Caco-2 (cell line): Measurements from ENCODE around the gene MARK4. TPM values are rescaled to one million over a fixed set of nuclear protein-coding genes. Genes with fewer than 3 reads are reported as not detected.

Source experiments
- BruUV-seq: library from RNA; stranded (reverse); fragments of 400-500 nt; replicated peaks from 2 replicates; lab custom pipeline; 2021; lab: Mats Ljungman, UMichigan
- CTCF ChIA-PET: fragments of 300-600 bp; sonication (Branson Sonifier 250); formaldehyde crosslinking; loops from one replicate; lab custom pipeline; 2022; ENCODE audit warnings: antibody characterized with exemption; lab: Charles Lee
- POLR2A ChIA-PET: fragments of 300-600 bp; sonication (Branson Sonifier 250); formaldehyde crosslinking; loops from one replicate; lab custom pipeline; 2022; ENCODE audit warnings: antibody characterized with exemption; lab: Charles Lee
- DNase-seq, 2 experiments: peaks; one replicate each; pipeline versions ENCODE4 v3.0.0 to v3.0.0-alpha.2; 2020 to 2022
- H3K27me3 ChIP-seq: replicated peaks from 2 replicates; pipeline ENCODE4 v1.6.0; 2011; ENCODE audit warnings: low read length; ENCODE audit not compliant: control insufficient read depth, insufficient read depth
- H3K36me3 ChIP-seq: 2 replicates; pipeline ENCODE4 v1.5.1; 2011; ENCODE audit warnings: low read length; ENCODE audit not compliant: control insufficient read depth, insufficient read depth
- H3K4me1 ChIP-seq: fragments of 250-450 bp; sonication (Bioruptor Pico); 2 replicates; pipeline ENCODE4 v1.5.1; 2020; ENCODE audit warnings: mild to moderate bottlenecking
- H3K4me3 ChIP-seq: 2 replicates; pipeline ENCODE4 v1.5.1; 2011; ENCODE audit warnings: low read depth, mild to moderate bottlenecking, control low read depth, low read length
- H3K9me3 ChIP-seq: fragments of 250-450 bp; sonication (Bioruptor Pico); 2 replicates; pipeline ENCODE4 v1.5.1; 2020; ENCODE audit warnings: mild to moderate bottlenecking, moderate library complexity
- H3K27ac Mint-ChIP-seq: one replicate; pipeline ENCODE4 v1.8.0; 2022; ENCODE audit warnings: mixed read lengths; ENCODE audit not compliant: unreplicated experiment
- H3K27me3 Mint-ChIP-seq: one replicate; pipeline ENCODE4 v1.8.0; 2022; ENCODE audit warnings: mixed read lengths; ENCODE audit not compliant: insufficient read depth, unreplicated experiment
- H3K36me3 Mint-ChIP-seq: one replicate; pipeline ENCODE4 v1.8.0; 2022; ENCODE audit warnings: mild to moderate bottlenecking, mixed read lengths; ENCODE audit not compliant: insufficient read depth, unreplicated experiment
- H3K4me1 Mint-ChIP-seq: one replicate; pipeline ENCODE4 v1.8.0; 2022; ENCODE audit warnings: low read depth, mixed read lengths; ENCODE audit not compliant: unreplicated experiment
- H3K4me3 Mint-ChIP-seq: one replicate; pipeline ENCODE4 v1.8.0; 2022; ENCODE audit warnings: mild to moderate bottlenecking, moderate library complexity, mixed read lengths; ENCODE audit not compliant: unreplicated experiment
- H3K9me3 Mint-ChIP-seq: one replicate; pipeline ENCODE4 v1.8.0; 2022; ENCODE audit warnings: mixed read lengths; ENCODE audit not compliant: unreplicated experiment
- CTCF ChIP-seq, 2 experiments: fragments of 200-600 bp in 1 of 2; IDR thresholded peaks; 1 replicate in 1 of 2; 2 replicates in 1 of 2; pipeline versions ENCODE4 v1.5.1 to v1.8.0; 2011 to 2022; ENCODE audit warnings: antibody characterized with exemption in 1 of 2, control low read depth in 1 of 2, inconsistent platforms in 1 of 2, low read depth in 1 of 2, low read length in 1 of 2, mild to moderate bottlenecking in 1 of 2, moderate library complexity in 1 of 2; ENCODE audit not compliant: insufficient read depth in 1 of 2, severe bottlenecking in 1 of 2, unreplicated experiment in 1 of 2
- intact Hi-C: fragments of 100-400 bp; cut with micrococcal nuclease; formaldehyde crosslinking; loops from one replicate; pipeline ENCODE4 v1.10.0; 2022; ENCODE audit not compliant: unreplicated experiment
- total RNA-seq: library from RNA; stranded (reverse); gene quantifications from 2 replicates; pipeline ENCODE4 v1.2.3, GENCODE V29; 2022

MARK4 gene
- total RNA-seq, 1 experiment from 2014 or later, result 30.3 TPM

- no TSS peak for BruUV-seq
- Mint-ChIP-seq H3K36me3 (no peaks in the 10 kb centered on the region), H3K4me3 (no peak overlapping the region), H3K27ac (peak overlapping the region; percentile 25), H3K4me1 (no peaks in the 10 kb centered on the region), H3K27me3 (no peaks in the 10 kb centered on the region), H3K9me3 (no peaks in the 10 kb centered on the region)
- DNase-seq, result no peak
- no peak for TF ChIP-seq CTCF (IDR thresholded peaks at IDR 0.05; ENCODE audit: insufficient read depth in 1 of 2, low read depth in 1 of 2, low read length in 1 of 2, severe bottlenecking in 1 of 2, unreplicated experiment in 1 of 2)
- POLR2A ChIA-PET, result no interaction called here
- H3K27me3 ChIP-seq, result no peaks in the 10 kb centered on the region
- no peak overlapping the region for H3K4me3 ChIP-seq
- no peaks in the 10 kb centered on the region for H3K9me3 ChIP-seq
- intact Hi-C loops, result no loop called here
- CTCF ChIA-PET, result no interaction called here
- H3K36me3 ChIP-seq, result peaks cover 2% of the 10 kb centered on the region
- H3K4me1 ChIP-seq, result no peaks in the 10 kb centered on the region
Measured at GRCh38 chr19:45290381-45290931, 39.4 kb downstream of the MARK4 start.

DNA sequence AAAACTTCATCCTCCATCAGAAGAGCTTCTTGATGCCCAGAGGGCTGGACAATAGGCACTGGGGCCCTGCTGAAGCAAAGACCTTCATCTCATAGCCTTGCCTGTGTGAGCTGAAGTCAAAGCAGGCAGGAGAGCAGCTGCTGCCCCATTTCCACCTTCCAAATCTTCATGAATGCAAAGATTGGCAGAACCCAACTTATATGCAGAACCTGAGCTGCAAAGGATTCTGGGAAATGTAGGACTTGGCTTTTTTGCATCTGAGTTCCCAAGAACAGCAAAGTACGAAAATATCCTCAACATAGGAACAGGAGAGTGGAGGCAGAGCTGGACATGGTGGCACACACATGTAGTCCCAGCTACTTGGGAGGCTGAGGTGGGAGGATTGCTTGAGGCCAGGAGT, 40.8 kb downstream of the MARK4 start:
- H3K4me1 ChIP-seq, result no peaks in the 10 kb centered on the region
- H3K27ac Mint-ChIP-seq, result no peak overlapping the region
- POLR2A ChIA-PET, result no interaction called here
- no peaks in the 10 kb centered on the region for H3K36me3 Mint-ChIP-seq
- peaks cover 2% of the 10 kb centered on the region for H3K36me3 ChIP-seq
- H3K9me3 Mint-ChIP-seq, result no peaks in the 10 kb centered on the region
- no peak overlapping the region for H3K4me3 Mint-ChIP-seq
- no peaks in the 10 kb centered on the region for H3K9me3 ChIP-seq
- H3K4me1 Mint-ChIP-seq, result no peaks in the 10 kb centered on the region
- BruUV-seq, result no TSS peak
- DNase-seq, result no peak
- no peak for TF ChIP-seq CTCF (IDR thresholded peaks at IDR 0.05; ENCODE audit: insufficient read depth in 1 of 2, low read depth in 1 of 2, low read length in 1 of 2, severe bottlenecking in 1 of 2, unreplicated experiment in 1 of 2)
- no peak overlapping the region for H3K4me3 ChIP-seq
- no peaks in the 10 kb centered on the region for H3K27me3 Mint-ChIP-seq
- no peaks in the 10 kb centered on the region for H3K27me3 ChIP-seq
- CTCF ChIA-PET, result no interaction called here
- intact Hi-C loops, result no loop called here

GRCh38 chr19:45293682-45294081, 42.6 kb downstream of the MARK4 start:
- no peaks in the 10 kb centered on the region for H3K36me3 Mint-ChIP-seq
- intact Hi-C loops, result no loop called here
- Histone ChIP-seq H3K4me1 (no peaks in the 10 kb centered on the region), H3K36me3 (peaks cover 2% of the 10 kb centered on the region), H3K4me3 (no peak overlapping the region), H3K27me3 (no peaks in the 10 kb centered on the region), H3K9me3 (no peaks in the 10 kb centered on the region)
- H3K9me3 Mint-ChIP-seq, result no peaks in the 10 kb centered on the region
- H3K4me3 Mint-ChIP-seq, result no peak overlapping the region
- ChIA-PET POLR2A (no interaction called here), CTCF (no interaction called here)
- DNase-seq, result no peak
- H3K27ac Mint-ChIP-seq, result no peak overlapping the region
- H3K27me3 Mint-ChIP-seq, result no peaks in the 10 kb centered on the region
- H3K4me1 Mint-ChIP-seq, result no peaks in the 10 kb centered on the region
- no TSS peak for BruUV-seq
- no peak for TF ChIP-seq CTCF (IDR thresholded peaks at IDR 0.05; ENCODE audit: insufficient read depth in 1 of 2, low read depth in 1 of 2, low read length in 1 of 2, severe bottlenecking in 1 of 2, unreplicated experiment in 1 of 2)
